ENCODE measurements around the gene ITGBL1. TPM values are rescaled to one million over a fixed set of nuclear protein-coding genes. Genes with fewer than 3 reads are reported as not detected.

The ITGBL1 gene
- total RNA-seq, 1 experiment from 2014 or later = not detected

DNA sequence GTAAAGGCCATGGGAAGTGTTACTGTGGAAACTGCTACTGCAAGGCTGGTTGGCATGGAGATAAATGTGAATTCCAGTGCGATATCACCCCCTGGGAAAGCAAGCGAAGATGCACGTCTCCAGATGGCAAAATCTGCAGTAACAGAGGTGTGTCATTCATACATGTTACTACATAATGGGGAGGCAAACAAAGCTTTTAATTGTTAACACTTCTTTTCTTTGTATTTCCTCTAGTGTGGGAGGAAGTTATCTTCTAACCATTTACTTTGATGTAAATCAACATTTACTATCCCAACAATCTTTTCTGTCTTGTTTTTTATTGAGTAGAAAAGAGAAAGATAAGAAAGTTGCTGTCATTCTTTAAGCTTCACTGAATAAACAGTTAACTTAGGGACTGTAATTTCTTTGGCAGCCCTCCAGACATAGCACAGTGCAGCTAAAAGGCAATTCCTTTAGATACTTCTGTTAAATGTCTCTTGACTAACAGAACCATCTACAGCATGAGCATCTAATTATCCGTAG lies 126.9 kb downstream of the ITGBL1 start:
- peak; percentile 1 for DNase-seq
- Mint-ChIP-seq H3K27ac (ENCODE audit: unreplicated experiment) (no peak overlapping the region), H3K4me3 (ENCODE audit: low read depth, unreplicated experiment) (no peak overlapping the region), H3K9me3 (ENCODE audit: low read depth, unreplicated experiment) (no peaks in the 10 kb centered on the region), H3K4me1 (ENCODE audit: low read depth, unreplicated experiment) (peaks cover 8% of the 10 kb centered on the region), H3K36me3 (ENCODE audit: insufficient read depth, unreplicated experiment) (no peaks in the 10 kb centered on the region), H3K27me3 (ENCODE audit: unreplicated experiment) (no peaks in the 10 kb centered on the region)
- intact Hi-C loops (cut with micrococcal nuclease; ENCODE audit: unreplicated experiment) = no loop called here
- CTCF ChIA-PET = no interaction called here
- BruUV-seq (replicated peaks) = no TSS peak
- TF ChIP-seq, protein P1, sequence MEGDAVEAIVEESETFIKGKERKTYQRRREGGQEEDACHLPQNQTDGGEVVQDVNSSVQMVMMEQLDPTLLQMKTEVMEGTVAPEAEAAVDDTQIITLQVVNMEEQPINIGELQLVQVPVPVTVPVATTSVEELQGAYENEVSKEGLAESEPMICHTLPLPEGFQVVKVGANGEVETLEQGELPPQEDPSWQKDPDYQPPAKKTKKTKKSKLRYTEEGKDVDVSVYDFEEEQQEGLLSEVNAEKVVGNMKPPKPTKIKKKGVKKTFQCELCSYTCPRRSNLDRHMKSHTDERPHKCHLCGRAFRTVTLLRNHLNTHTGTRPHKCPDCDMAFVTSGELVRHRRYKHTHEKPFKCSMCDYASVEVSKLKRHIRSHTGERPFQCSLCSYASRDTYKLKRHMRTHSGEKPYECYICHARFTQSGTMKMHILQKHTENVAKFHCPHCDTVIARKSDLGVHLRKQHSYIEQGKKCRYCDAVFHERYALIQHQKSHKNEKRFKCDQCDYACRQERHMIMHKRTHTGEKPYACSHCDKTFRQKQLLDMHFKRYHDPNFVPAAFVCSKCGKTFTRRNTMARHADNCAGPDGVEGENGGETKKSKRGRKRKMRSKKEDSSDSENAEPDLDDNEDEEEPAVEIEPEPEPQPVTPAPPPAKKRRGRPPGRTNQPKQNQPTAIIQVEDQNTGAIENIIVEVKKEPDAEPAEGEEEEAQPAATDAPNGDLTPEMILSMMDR (IDR thresholded peaks at IDR 0.05; ENCODE audit: unreplicated experiment) = no peak

DNA sequence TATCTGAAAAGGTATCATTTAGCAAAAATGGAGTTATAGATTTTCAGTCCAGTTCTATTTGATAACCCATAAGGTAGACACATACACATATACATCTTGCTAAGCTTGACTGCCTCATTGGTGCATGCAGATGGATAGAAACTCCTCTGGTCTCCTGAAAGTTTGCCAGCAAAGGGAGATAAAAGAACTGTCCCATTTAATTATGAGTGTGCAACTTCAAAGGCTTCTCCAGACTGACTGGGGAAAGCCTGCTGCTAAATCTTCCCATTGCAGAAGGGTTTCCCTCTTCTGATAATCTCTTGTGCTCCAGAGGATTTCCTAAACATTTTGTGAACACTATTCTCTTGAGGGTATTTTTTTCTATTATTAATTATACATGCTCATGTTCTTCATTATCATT lies 131.9 kb downstream of the ITGBL1 start:
- no peaks in the 10 kb centered on the region for H3K9me3 Mint-ChIP-seq (ENCODE audit: low read depth, unreplicated experiment)
- H3K36me3 Mint-ChIP-seq (ENCODE audit: insufficient read depth, unreplicated experiment) = no peaks in the 10 kb centered on the region
- DNase-seq = no peak
- no peaks in the 10 kb centered on the region for H3K27me3 Mint-ChIP-seq (ENCODE audit: unreplicated experiment)
- no peak overlapping the region for H3K4me3 Mint-ChIP-seq (ENCODE audit: low read depth, unreplicated experiment)
- no peak overlapping the region for H3K27ac Mint-ChIP-seq (ENCODE audit: unreplicated experiment)
- no peaks in the 10 kb centered on the region for H3K4me1 Mint-ChIP-seq (ENCODE audit: low read depth, unreplicated experiment)
- intact Hi-C loops (cut with micrococcal nuclease; ENCODE audit: unreplicated experiment) = no loop called here
- BruUV-seq (replicated peaks) = no TSS peak
- CTCF ChIA-PET = no interaction called here
- TF ChIP-seq, protein P1 (IDR thresholded peaks at IDR 0.05; ENCODE audit: unreplicated experiment) = no peak

DNA sequence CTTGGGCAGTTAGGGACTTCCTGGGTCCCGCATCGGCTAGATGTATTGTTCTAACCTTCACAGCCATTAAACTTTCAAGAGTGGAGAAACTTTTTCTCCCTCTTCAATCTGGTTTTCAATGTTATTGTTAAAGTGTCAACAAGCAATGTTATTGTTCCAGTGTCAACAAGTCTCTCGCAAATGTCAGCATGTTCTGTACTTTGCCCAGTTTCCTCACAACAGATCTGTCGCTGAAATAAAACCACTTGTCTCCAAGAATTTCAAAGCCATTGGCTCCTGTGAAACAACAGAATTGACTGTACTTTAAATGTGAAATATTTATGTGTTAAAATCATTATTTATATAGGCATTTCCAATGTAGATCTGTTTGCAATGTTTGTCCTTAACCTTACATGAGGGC lies 138.0 kb downstream of the ITGBL1 start:
- Mint-ChIP-seq H3K9me3 (ENCODE audit: low read depth, unreplicated experiment) (no peaks in the 10 kb centered on the region), H3K4me3 (ENCODE audit: low read depth, unreplicated experiment) (no peak overlapping the region), H3K4me1 (ENCODE audit: low read depth, unreplicated experiment) (no peaks in the 10 kb centered on the region), H3K27me3 (ENCODE audit: unreplicated experiment) (no peaks in the 10 kb centered on the region), H3K27ac (ENCODE audit: unreplicated experiment) (no peak overlapping the region), H3K36me3 (ENCODE audit: insufficient read depth, unreplicated experiment) (no peaks in the 10 kb centered on the region)
- intact Hi-C loops (cut with micrococcal nuclease; ENCODE audit: unreplicated experiment) = no loop called here
- no peak for DNase-seq
- TF ChIP-seq, protein P1 (IDR thresholded peaks at IDR 0.05; ENCODE audit: unreplicated experiment) = no peak
- BruUV-seq (replicated peaks) = no TSS peak
- CTCF ChIA-PET = no interaction called here

DNA sequence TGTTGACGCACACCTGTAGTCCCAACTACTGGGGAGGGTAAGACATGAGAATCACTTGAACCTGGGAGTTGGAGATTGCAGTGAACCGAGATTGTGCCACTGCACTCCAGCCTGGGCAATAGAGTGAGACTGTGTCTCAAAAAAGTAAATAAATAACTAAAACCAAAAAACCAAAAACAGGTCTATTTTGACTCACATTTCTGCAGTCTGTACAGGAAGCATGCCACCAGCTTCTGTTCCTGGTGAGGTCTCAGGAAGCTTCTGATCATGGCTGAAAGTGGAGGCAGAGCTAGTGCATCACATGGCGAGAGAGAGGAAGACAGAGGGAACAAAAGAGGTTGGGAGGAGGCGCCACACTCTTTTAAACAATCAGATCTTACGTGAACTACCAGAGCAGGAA lies 142.5 kb downstream of the ITGBL1 start:
- no peaks in the 10 kb centered on the region for H3K4me1 Mint-ChIP-seq (ENCODE audit: low read depth, unreplicated experiment)
- H3K27ac Mint-ChIP-seq (ENCODE audit: unreplicated experiment) = no peak overlapping the region
- CTCF ChIA-PET = no interaction called here
- H3K27me3 Mint-ChIP-seq (ENCODE audit: unreplicated experiment) = no peaks in the 10 kb centered on the region
- H3K36me3 Mint-ChIP-seq (ENCODE audit: insufficient read depth, unreplicated experiment) = no peaks in the 10 kb centered on the region
- BruUV-seq (replicated peaks) = no TSS peak
- H3K9me3 Mint-ChIP-seq (ENCODE audit: low read depth, unreplicated experiment) = no peaks in the 10 kb centered on the region
- TF ChIP-seq, protein P1 (IDR thresholded peaks at IDR 0.05; ENCODE audit: unreplicated experiment) = no peak
- DNase-seq = no peak
- no peak overlapping the region for H3K4me3 Mint-ChIP-seq (ENCODE audit: low read depth, unreplicated experiment)
- intact Hi-C loops (cut with micrococcal nuclease; ENCODE audit: unreplicated experiment) = no loop called here

All from Calu3 (cell line).